ENCODE results near the gene BMP4. TPM values are rescaled to one million over a fixed set of nuclear protein-coding genes. Genes with fewer than 3 reads are reported as not detected.

Gene BMP4
- total and polyA plus RNA-seq, 2 of the 13 experiments (the other 11 are each of a cell fraction or from before 2014, with no cell fraction given) = 56.4 to 169 TPM

- Histone ChIP-seq H3K4me3 (replicated peaks in 1 of 3; ENCODE audit: insufficient read depth in 1 of 3, low read depth in 2 of 3, low read length in 3 of 3) (peak overlapping the region; percentile 17 to 92 (median 87)), H3K36me3 (replicated peaks in 1 of 2; ENCODE audit: control insufficient read depth in 1 of 2, insufficient read depth in 2 of 2, low read length in 2 of 2) (peaks cover 19 to 38% of the 10 kb centered on the region in 2 experiments), H3K4me1 (ENCODE audit: insufficient read depth, low read length) (peaks cover 58% of the 10 kb centered on the region), H2AFZ (ENCODE audit: low read length) (no peak overlapping the region), H4K20me1 (ENCODE audit: insufficient read depth, low read length) (peaks cover 24% of the 10 kb centered on the region; the same call in 1 of the 2 replicates), H3K9ac (ENCODE audit: insufficient read depth, low read depth, low read length) (peak overlapping the region; percentile 73; the same call in 1 of the 2 replicates), H3K79me2 (ENCODE audit: insufficient read depth, low read length) (peaks cover 63% of the 10 kb centered on the region), H3K27me3 (ENCODE audit: control insufficient read depth in 1 of 2, insufficient read depth in 2 of 2, low read length in 2 of 2) (no peaks in the 10 kb centered on the region; a peak in 1 of 5 replicates), H3K4me2 (ENCODE audit: low read depth, low read length) (peak overlapping the region; percentile 75), H3K9me3 (ENCODE audit: low read length) (no peaks in the 10 kb centered on the region), H3K27ac (ENCODE audit: extremely low read length, insufficient read depth, low read length) (peak overlapping the region; percentile 23)
- DNase-seq (ENCODE audit: low spot score) (no peak), ATAC-seq (no peak), FAIRE-seq (no peak)
- CTCF ChIA-PET (ENCODE audit: low intra/inter-chr PET ratio, low total read pairs) = no interaction called here
- WGBS (ENCODE audit: low lambda C conversion rate) = 79% methylated on average over 19 of the region's 32 CpGs
- no TSS peak for BruUV-seq (replicated peaks)
- in situ Hi-C loops (cut with HindIII; ENCODE audit: extremely low pct_ligation_motif_present, low pct_unique_long_range_greater_than_20kb) = loop anchor here (5.0 to 10.0 kb wide), 3 partner anchors 186 to 393 kb away; no protein-coding TSS in a partner anchor
- POLR2A ChIA-PET = interaction anchor here (0.9 to 6.6 kb wide), 7 partner anchors 8 to 378 kb away, joined by 3 to 84 read pairs (median 3); no protein-coding TSS in a partner anchor
- intact Hi-C loops (cut with micrococcal nuclease; ENCODE audit: unreplicated experiment) = loop anchor here (5.0 kb wide), 1 partner anchor 414 kb away; no protein-coding TSS in a partner anchor
- TF ChIP-seq ATF7-NPFF (CRISPR knock-in tag; IDR thresholded peaks at IDR 0.05; ENCODE audit: low read depth) = 0 out of 2 replicates have a peak, but pooled peaks have one; percentile 29
- peak; percentile 93 for TF ChIP-seq AGO2 (optimal IDR thresholded peaks at IDR 0.05; ENCODE audit: low read depth, low read length)
- TF ChIP-seq IKZF1 (IDR thresholded peaks at IDR 0.05) = no peak
- TF ChIP-seq, protein P1, sequence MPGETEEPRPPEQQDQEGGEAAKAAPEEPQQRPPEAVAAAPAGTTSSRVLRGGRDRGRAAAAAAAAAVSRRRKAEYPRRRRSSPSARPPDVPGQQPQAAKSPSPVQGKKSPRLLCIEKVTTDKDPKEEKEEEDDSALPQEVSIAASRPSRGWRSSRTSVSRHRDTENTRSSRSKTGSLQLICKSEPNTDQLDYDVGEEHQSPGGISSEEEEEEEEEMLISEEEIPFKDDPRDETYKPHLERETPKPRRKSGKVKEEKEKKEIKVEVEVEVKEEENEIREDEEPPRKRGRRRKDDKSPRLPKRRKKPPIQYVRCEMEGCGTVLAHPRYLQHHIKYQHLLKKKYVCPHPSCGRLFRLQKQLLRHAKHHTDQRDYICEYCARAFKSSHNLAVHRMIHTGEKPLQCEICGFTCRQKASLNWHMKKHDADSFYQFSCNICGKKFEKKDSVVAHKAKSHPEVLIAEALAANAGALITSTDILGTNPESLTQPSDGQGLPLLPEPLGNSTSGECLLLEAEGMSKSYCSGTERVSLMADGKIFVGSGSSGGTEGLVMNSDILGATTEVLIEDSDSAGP (CRISPR knock-in tag; IDR thresholded peaks at IDR 0.05; ENCODE audit: borderline replicate concordance) = peak; percentile 45; the same call in 1 of the 2 replicates
- TF ChIP-seq RXRB (CRISPR knock-in tag; IDR thresholded peaks at IDR 0.05; ENCODE audit: borderline replicate concordance) = no peak
- TF ChIP-seq SAP130 (CRISPR knock-in tag; IDR thresholded peaks at IDR 0.05; ENCODE audit: low read depth) = 0 out of 2 replicates have a peak, but pooled peaks have one; percentile 11
- no peak for TF ChIP-seq CREB1 (IDR thresholded peaks at IDR 0.05)
- no peak for TF ChIP-seq CREB1 (CRISPR knock-in tag; IDR thresholded peaks at IDR 0.05)
- no peak for TF ChIP-seq ZNF766 (CRISPR knock-in tag; IDR thresholded peaks at IDR 0.05; ENCODE audit: borderline replicate concordance)
- no peak for TF ChIP-seq ZNF512B (CRISPR knock-in tag; IDR thresholded peaks at IDR 0.05; ENCODE audit: borderline replicate concordance)
- TF ChIP-seq CC2D1A (CRISPR knock-in tag; IDR thresholded peaks at IDR 0.05) = peak; percentile 77; the same call in 1 of the 2 replicates
- TF ChIP-seq ZNF660 (CRISPR knock-in tag; IDR thresholded peaks at IDR 0.05; ENCODE audit: borderline replicate concordance, low read depth) = no peak
- TF ChIP-seq, protein P2, sequence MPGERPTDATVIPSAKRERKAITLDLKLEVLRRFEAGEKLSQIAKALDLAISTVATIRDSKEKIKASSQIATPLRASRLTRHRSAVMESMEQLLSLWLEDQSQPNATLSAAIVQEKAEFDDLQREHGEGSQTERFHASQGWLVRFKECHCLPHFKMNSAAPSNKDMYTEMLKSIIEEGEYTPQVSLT (CRISPR knock-in tag; IDR thresholded peaks at IDR 0.05; ENCODE audit: borderline replicate concordance, low read depth) = no peak
- 0 out of 2 replicates have a peak, but pooled peaks have one; percentile 19 for TF ChIP-seq ZBTB33 (CRISPR knock-in tag; IDR thresholded peaks at IDR 0.05)
- no peak for TF ChIP-seq ZNF572 (CRISPR knock-in tag; IDR thresholded peaks at IDR 0.05)
Observed at GRCh38 chr14:53951627-53952303, 4.9 kb downstream of the BMP4 start.

Data from HepG2 (cell line).